ENCODE results near the gene DEDD2. TPM values are rescaled to one million over a fixed set of nuclear protein-coding genes. Genes with fewer than 3 reads are reported as not detected.

Gene DEDD2
- total and polyA plus RNA-seq, 10 of the 15 experiments (the other 5 are each of a cell fraction or from before 2014, with no cell fraction given): 2.5 to 24.7 (median 17.6) TPM

- no TSS peak for BruUV-seq (replicated peaks)
- WGBS (ENCODE audit: insufficient coverage, insufficient replicate concordance, low lambda C conversion rate, missing lambda C conversion rate): 71% methylated on average over 5 of the region's 5 CpGs
Observed at GRCh38 chr19:42173695-42174094, 43.8 kb downstream of the DEDD2 start.

GRCh38 chr19:42172261-42172660, 45.2 kb downstream of the DEDD2 start:
- H3K4me3 ChIP-seq: no peak overlapping the region
- ChIA-PET POLR2A (no interaction called here), SMC1A (ENCODE audit: uncharacterized antibody, unreplicated experiment) (no interaction called here), CTCF (interaction anchor here (1.3 kb wide), 1 partner anchor 11 kb away, joined by 6 read pairs; no protein-coding TSS in a partner anchor), RAD21 (ENCODE audit: unreplicated experiment) (no interaction called here)
- H4K20me1 ChIP-seq (ENCODE audit: control insufficient read depth, insufficient read depth): no peaks in the 10 kb centered on the region; the same call in 1 of the 2 replicates
- no peaks in the 10 kb centered on the region for H3K9me3 ChIP-seq (replicated peaks; ENCODE audit: control insufficient read depth, insufficient read depth, low read length)
- H3K36me3 ChIP-seq (ENCODE audit: control insufficient read depth in 2 of 2, insufficient read depth in 2 of 2, low read length in 1 of 2): no peaks in the 10 kb centered on the region
- in situ Hi-C loops (cut with MboI) (no loop called here), intact Hi-C loops (cut with micrococcal nuclease; ENCODE audit: unreplicated experiment) (loop anchor here (2.0 kb wide), 1 partner anchor 23 kb away; no protein-coding TSS in a partner anchor)
- H2AFZ ChIP-seq (ENCODE audit: control insufficient read depth, low read depth, low read length): no peak overlapping the region
- no peak for TF ChIP-seq FOXK2 (IDR thresholded peaks at IDR 0.05)
- no peak for TF ChIP-seq TBL1XR1 (IDR thresholded peaks at IDR 0.05; ENCODE audit: low read depth, low read length)
- TF ChIP-seq ATF2 (IDR thresholded peaks at IDR 0.05; ENCODE audit: low read length): no peak
- no peak for TF ChIP-seq HCFC1 (IDR thresholded peaks at IDR 0.05; ENCODE audit: low read length)
- H3K79me2 ChIP-seq (ENCODE audit: control insufficient read depth, insufficient read depth, low read length): no peaks in the 10 kb centered on the region
- no peaks in the 10 kb centered on the region for H3K4me1 ChIP-seq (ENCODE audit: control insufficient read depth, insufficient read depth, low read length)
- H3K27ac ChIP-seq (ENCODE audit: control insufficient read depth, insufficient read depth): no peak overlapping the region
- H3K27me3 ChIP-seq (replicated peaks in 1 of 2; ENCODE audit: control insufficient read depth in 2 of 2, insufficient read depth in 2 of 2, low read length in 1 of 2): peaks cover 4 to 19% of the 10 kb centered on the region in 2 experiments
- no TSS peak for BruUV-seq (replicated peaks)
- 68% methylated on average over 7 of the region's 7 CpGs for WGBS (ENCODE audit: insufficient coverage, insufficient replicate concordance, low lambda C conversion rate, missing lambda C conversion rate)
- H3K4me2 ChIP-seq (ENCODE audit: control insufficient read depth, insufficient read depth): no peak overlapping the region
- no peak for FAIRE-seq
- ATAC-seq: no peak
- H3K9ac ChIP-seq (ENCODE audit: control insufficient read depth, insufficient read depth, low read length): no peak overlapping the region
- no peak for DNase-seq (ENCODE audit: low read depth, low spot score)

More at GRCh38 chr19:42173695-42174094, 43.8 kb downstream of the DEDD2 start:
- intact Hi-C loops (cut with micrococcal nuclease; ENCODE audit: unreplicated experiment) (loop anchor here (2.0 kb wide), 1 partner anchor 25 kb away; no protein-coding TSS in a partner anchor), in situ Hi-C loops (cut with MboI) (no loop called here)
- H3K4me2 ChIP-seq (ENCODE audit: control insufficient read depth, insufficient read depth): no peak overlapping the region
- no peak for TF ChIP-seq NFIC (IDR thresholded peaks at IDR 0.05; ENCODE audit: low read depth, low read length)
- no peak for TF ChIP-seq NR2C1 (IDR thresholded peaks at IDR 0.05)
- TF ChIP-seq CHD2 (IDR thresholded peaks at IDR 0.05; ENCODE audit: borderline replicate concordance, low read depth, low read length): no peak
- TF ChIP-seq NBN (IDR thresholded peaks at IDR 0.05): no peak
- TF ChIP-seq ZNF207 (IDR thresholded peaks at IDR 0.05; ENCODE audit: borderline replicate concordance): no peak
- TF ChIP-seq SUPT20H (IDR thresholded peaks at IDR 0.05; ENCODE audit: borderline replicate concordance, control insufficient read depth, low read depth, low read length): no peak
- no peak for TF ChIP-seq CEBPB (IDR thresholded peaks at IDR 0.05; ENCODE audit: borderline replicate concordance in 1 of 2, low read depth in 2 of 2, low read length in 2 of 2)
- TF ChIP-seq HCFC1 (IDR thresholded peaks at IDR 0.05; ENCODE audit: low read length): no peak
- H3K36me3 ChIP-seq (ENCODE audit: control insufficient read depth in 2 of 2, insufficient read depth in 2 of 2, low read length in 1 of 2): no peaks in the 10 kb centered on the region
- no peak overlapping the region for H3K9ac ChIP-seq (ENCODE audit: control insufficient read depth, insufficient read depth, low read length)
- H3K9me3 ChIP-seq (replicated peaks; ENCODE audit: control insufficient read depth, insufficient read depth, low read length): no peaks in the 10 kb centered on the region
- DNase-seq (ENCODE audit: low read depth, low spot score) (no peak), FAIRE-seq (no peak), ATAC-seq (no peak)
- H3K27ac ChIP-seq (ENCODE audit: control insufficient read depth, insufficient read depth): no peak overlapping the region
- H3K4me3 ChIP-seq: no peak overlapping the region
- SMC1A ChIA-PET (ENCODE audit: uncharacterized antibody, unreplicated experiment): no interaction called here
- no peak overlapping the region for H2AFZ ChIP-seq (ENCODE audit: control insufficient read depth, low read depth, low read length)
- H3K79me2 ChIP-seq (ENCODE audit: control insufficient read depth, insufficient read depth, low read length): no peaks in the 10 kb centered on the region
- RAD21 ChIA-PET (ENCODE audit: unreplicated experiment): no interaction called here
- POLR2A ChIA-PET: no interaction called here
- no peaks in the 10 kb centered on the region for H3K4me1 ChIP-seq (ENCODE audit: control insufficient read depth, insufficient read depth, low read length)
- CTCF ChIA-PET: no interaction called here
- peaks cover 10 to 32% of the 10 kb centered on the region in 2 experiments for H3K27me3 ChIP-seq (replicated peaks in 1 of 2; ENCODE audit: control insufficient read depth in 2 of 2, insufficient read depth in 2 of 2, low read length in 1 of 2)
- H4K20me1 ChIP-seq (ENCODE audit: control insufficient read depth, insufficient read depth): no peaks in the 10 kb centered on the region; the same call in 1 of the 2 replicates

Measured in GM12878 (cell line).